Pons (tissue), 1 donor: ENCODE measurements around the gene VWCE.

Source experiments
- DNase-seq: peaks from one replicate; pipeline ENCODE4 v3.0.0-alpha.2; 2016; ENCODE audit warnings: low spot score

The VWCE gene

DNA sequence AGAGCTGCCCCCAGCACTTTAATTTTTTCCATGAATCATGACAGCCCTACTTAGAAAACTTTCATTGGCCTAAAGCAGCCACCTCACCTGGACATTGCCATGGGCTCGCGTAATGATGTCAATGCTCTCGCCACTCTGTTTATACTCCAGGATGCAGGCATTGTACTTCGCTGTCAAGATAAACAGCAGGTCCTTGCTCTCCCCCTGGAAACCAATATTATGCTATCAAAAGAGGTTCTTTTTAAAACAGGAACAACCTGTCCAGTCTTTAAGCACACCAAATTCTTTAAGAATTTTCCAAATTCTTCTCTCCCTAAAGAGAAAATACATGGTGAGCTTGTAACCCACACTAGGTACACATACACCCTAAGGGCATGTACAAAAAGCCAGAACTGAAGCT, 34.8 kb upstream of the VWCE start:
- DNase-seq = no peak

GRCh38 chr11:61328351-61328750, 33.2 kb upstream of the VWCE start:
- DNase-seq = no peak

- no peak for DNase-seq
Measured at GRCh38 chr11:61327669-61328071, 32.6 kb upstream of the VWCE start.

DNA sequence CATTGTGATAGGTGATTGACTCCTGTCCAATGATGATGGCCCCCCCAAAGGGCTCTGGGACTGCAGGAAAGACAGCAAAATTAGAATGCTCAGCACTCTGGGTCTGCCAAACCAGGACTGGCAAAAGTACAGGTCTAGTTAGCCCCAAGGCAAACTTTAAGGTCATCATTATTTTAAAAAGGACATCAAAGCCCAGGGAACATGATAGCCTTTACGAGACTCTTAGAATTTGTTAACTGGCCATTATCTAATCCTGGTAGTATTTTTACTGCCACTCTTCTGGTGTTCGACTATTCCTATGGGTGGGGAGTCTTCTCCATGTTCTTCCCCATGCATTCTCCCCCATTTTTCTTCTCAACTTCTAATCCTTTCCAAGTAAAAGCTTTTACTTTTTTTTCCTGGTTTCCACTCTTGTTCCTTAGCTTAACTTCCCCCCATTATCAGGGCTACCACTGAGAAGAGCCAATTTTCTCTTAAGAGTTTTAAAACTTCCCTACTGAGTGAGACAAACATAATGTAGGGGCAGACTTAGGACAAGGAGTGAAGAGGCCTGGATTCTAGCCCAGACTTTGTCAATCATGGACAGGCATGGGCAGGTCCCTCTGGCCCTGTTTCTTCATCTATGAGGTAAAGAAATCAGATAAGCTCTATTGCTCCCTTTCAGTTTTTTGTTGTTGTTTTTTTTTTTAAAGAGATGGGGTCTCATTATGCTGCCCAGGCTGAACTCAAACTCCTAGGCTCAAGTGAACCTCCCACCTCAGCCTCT, 30.7 kb upstream of the VWCE start:
- no peak for DNase-seq

DNA sequence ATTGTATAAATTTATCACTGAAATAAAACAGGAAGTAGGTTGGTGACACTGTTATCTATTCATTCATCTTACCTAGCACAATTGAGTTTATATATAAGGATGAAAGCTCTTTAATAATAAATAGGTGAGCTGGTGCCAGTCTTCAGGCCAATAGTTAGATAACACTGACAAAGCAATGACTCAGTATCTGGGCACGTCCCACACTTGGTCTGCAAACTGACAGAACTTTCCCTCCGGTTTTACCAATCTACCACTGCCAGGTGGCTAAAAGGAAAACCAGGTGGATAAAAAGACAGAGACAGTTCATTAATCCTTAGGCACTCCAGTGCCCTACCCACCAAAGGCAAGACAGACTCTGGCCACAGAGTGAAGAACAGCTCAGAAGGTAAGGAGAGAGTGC, 20.1 kb upstream of the VWCE start:
- no peak for DNase-seq

GRCh38 chr11:61310749-61311148, 15.6 kb upstream of the VWCE start:
- DNase-seq = no peak

- DNase-seq = no peak
Measured at GRCh38 chr11:61309739-61310138, 14.6 kb upstream of the VWCE start.

GRCh38 chr11:61309141-61309540, 14.0 kb upstream of the VWCE start:
- no peak for DNase-seq

DNA sequence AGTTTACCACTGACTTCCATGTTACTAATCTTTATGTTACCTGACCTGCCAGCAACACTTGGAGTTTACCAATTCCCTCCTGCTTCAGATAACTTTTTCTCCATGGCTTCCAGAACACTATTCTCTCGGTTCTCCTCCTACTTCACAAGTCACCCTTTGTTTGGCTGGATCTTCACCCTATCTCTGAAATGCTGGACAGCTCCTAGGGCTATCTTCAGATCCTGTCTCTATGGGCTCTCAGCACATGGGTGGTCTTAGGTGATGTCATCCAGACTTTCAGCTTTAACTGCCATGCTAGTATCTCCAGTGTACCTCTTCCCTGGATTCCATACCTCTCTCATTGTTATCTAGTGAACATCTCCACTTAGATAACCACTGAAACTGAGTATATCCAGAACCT, 12.2 kb upstream of the VWCE start:
- DNase-seq = no peak

GRCh38 chr11:61306221-61306620, 11.1 kb upstream of the VWCE start:
- DNase-seq = no peak

GRCh38 chr11:61305417-61305816, 10.3 kb upstream of the VWCE start:
- DNase-seq = no peak

DNA sequence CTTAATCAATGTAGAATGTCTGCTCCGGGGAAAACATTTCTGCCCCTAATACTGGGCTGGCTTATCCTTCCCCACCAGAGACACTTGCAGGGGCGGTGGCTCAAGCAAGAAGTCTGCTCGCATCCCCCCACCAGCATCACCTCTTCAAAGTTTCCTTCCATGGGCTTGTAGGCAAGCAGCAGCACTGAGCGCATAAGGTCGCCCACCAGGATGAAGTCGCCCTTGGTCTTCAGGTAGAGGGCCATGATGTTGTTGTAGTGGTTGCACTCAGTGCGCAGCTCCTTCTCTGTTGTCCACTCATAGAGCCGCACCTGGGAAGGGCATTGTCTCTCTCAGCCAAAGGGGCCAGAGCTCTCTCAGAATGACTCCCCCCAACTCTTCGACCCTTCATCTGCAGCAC, 8.6 kb upstream of the VWCE start:
- DNase-seq = no peak

DNA sequence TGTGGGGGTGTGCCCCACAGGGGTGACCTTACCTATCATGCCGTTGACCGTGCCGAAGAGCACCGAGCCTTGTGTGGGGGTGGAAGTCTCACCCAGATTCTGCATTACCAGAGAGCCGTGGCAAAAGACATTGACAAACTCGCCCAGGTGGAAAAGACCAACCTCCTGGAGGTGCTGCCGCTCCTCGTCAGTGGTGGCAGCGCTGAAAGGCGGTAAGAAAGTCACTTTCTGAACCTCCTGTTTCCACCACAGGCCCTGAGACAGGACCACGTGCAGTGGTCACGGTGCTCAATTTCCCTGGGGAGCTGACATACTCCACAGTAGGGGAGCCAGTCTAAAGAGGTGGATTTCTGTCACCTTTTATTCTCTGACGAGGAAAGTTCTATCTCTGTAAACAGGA, 7.4 kb upstream of the VWCE start:
- DNase-seq = no peak

DNA sequence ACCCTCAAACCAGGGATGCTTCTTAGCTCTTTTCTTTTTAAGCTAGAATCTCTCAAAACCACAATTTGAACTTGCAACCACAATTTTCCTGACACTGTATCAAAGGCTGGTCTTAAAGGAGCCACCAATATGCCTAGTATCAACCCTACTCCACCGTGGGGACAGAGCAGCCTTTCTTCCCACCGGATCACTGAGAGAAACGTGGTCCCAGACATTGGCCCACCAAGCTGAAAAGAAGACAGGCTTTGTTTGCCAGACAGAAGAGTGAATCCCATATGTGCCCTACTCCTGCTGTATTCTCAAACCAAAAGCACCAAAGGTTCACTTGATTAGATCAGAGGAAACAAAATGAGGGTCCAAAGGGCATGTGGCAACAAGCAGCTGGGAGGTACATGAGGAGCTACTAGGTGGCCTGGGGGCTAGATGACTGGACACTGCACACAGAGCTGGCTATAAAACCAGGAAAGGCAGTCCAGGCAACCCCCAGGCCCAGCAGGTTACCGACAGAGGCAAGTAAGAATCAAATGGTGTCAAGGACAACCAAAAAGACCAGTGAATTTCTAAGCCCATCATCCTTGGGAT, 3.6 kb upstream of the VWCE start:
- DNase-seq = no peak

GRCh38 chr11:61297746-61298145, 2.6 kb upstream of the VWCE start:
- peak; percentile 62 for DNase-seq

DNA sequence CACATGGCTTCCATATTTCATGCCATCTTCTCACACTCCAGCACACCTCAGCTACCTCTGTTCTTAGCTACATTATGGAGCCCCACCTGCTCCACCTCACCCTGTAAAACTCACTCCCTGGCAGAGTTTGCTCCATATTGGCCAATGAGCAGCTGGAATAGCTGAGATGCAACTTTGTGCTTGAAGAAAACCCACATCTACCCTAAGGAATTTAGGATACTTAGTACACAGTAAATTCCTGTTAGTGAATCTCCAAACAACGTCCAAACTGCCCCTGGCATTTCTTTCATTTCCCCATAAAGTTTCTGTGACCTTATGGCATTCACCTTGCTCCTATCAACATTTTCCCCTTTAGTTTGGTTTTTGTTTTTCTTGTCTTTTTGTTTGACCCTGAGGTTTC, 2.2 kb upstream of the VWCE start:
- no peak for DNase-seq

- no peak for DNase-seq
Measured at GRCh38 chr11:61295596-61295926, 445 bp upstream of the VWCE start.

DNA sequence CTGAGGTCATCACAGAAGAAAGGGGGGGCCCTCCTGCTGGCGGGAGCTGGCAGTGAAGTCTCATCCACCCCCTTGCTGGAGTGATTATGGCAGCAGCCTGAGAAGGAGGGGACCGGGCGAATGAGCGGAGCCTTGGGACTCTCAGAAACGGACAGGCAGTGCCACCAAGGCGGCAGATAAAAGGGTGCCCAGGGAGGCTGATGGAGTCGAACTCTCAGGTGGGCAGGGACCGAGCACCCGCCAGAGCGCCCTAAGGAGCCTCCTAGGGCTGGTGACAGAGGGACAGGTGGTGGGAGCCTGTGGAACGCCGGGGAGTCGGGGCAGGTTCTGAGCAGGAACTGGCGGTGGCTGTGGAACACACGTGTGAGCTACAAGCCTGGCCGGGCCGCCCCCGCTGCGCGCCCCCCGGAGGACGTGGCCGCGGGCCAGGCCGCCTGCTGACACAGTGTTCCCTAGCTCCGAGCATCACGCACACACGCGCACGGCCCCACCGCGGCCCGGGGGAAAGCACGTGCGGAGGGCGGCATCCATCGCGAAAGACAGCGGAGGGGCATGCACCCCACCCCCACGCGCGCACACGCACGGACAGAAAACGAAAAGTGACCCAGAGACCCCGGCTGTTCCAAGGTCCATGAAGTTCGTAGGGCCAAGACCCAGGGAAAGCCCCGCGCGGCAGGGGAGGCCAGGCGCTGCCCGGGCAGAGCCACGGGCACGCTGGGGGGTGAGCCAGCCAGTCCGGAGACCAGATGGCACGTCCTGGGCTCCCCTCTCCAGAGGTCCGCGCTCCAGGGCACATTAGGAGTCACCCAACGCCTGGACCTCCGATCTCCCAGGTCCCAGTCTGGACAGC, 1.0 kb downstream of the VWCE start:
- DNase-seq = no peak

- no peak for DNase-seq
Measured at GRCh38 chr11:61292356-61292755, 2.8 kb downstream of the VWCE start.

DNA sequence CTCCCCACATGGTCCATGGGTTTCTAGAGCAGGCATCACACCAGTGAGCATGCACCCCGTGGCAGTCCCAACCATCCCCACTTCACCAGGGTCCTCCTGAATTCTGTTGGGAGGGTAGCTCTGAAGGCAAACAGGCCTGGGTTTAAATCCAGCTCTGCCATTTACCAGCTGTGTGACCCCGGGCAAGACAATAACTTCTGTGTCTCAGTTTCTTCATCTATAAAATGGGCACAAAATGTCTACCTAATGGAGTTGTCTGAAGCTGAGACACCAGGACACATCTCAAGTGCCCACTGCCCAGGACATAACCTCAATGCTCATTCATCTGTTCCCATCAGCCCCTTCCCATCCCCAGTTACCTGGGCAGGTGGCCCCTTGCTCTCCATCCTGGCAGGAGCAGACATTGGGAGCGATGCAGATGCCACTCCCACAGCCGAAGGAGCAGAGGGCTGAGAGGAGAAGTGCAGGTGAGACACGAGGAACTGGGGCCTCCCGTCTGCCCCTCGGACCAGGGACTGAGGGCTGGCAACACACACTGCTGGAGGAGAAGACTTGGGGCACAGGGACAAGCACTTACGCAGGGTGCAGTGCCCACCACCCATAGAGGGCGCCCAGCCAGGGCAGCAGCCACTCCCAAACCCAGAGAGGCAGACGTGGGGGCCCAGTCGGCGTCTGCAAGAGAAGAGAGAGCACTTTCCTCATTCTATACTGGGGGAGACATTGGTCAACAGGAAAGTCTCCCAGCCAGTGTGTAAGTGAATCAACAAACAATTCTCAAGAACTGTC, 4.0 kb downstream of the VWCE start:
- DNase-seq = no peak

DNA sequence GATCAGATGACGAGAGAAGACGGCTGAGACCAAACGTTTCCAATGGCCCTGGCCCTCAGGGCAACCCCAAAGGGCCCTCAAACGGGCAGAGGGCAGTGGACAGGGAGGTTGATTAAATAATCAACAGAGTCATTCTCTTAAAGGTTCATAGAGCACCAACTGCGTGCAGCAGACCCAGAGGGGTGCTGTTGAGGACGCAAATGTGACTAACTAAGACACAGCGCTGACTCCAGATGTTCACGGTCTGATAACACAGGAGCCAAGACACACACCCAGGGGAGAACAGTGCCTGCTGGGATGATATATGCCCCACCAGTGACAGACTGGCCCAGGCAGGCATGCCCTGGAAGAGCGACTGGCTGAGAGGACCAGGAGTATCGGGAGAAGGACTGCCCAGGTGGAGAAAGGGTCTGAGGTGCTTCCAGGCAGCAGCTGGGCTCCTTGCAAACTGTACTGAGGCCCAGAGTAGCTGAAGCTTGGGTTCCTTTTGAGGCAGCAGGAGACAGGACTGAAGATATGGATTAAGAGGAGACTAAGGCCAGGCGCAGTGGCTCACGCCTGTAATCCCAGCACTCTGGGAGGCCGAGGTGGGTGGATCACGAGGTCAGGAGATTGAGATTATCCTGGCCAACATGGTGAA, 7.7 kb downstream of the VWCE start:
- DNase-seq = no peak

DNA sequence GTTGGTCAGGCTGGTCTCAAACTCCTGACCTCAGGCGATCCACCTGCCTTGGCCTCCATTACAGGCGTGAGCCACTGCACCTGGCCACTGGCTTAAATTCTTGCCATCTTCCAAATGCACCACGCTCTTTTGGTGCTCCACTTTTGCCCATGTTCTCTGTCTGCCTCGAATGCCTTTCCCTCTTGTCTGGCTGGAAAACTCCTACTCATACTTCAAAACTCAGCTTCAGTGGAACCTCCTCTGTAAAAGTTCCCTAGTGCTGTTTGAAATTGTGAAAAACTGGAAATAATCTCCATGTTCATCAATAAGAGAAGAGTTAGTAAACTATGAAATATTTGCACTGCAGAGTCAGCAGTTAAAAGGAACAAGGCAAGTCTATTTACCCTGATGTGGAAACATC, 11.5 kb downstream of the VWCE start:
- DNase-seq = no peak
